NCI-H82 treated with DMSO at 0.1 percent for 48 hours (cell line): ENCODE results near the gene ZNF710.

Experiments
- DNase-seq: peaks from one replicate; lab custom pipeline; 2025; ENCODE audit not compliant: unreplicated experiment; lab: John Stamatoyannopoulos, UW

The ZNF710 gene

DNA sequence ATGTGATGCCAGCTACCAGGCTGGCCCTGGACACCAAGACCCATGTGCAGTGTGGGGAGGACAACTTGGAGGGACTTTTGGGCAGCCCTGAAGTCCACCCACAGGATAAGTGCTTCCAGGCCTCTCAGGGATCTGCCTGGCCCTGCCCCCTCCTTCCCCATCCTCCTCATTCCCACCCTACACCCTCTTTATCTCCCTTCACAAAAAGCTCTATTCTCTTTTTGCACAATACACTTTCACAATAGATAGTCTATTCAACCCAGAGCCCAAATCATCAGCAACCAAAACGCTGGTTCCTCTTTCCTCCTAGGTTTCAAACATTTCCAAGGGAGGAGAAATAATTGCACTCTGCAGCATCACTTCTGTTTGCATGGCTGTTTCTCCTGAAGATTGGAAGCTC, 7.8 kb upstream of the ZNF710 start:
- no peak for DNase-seq

GRCh38 chr15:89997079-89997478, 4.0 kb upstream of the ZNF710 start:
- DNase-seq = no peak

- DNase-seq = peak; percentile 5
Measured at GRCh38 chr15:89998141-89998661, 2.9 kb upstream of the ZNF710 start.

GRCh38 chr15:89998923-89999675, 2.0 kb upstream of the ZNF710 start:
- DNase-seq = no peak

- DNase-seq = peak; percentile 44
Measured at GRCh38 chr15:89999676-90000185, 1.4 kb upstream of the ZNF710 start.

GRCh38 chr15:90000186-90001001, 730 bp upstream of the ZNF710 start:
- peak; percentile 4 for DNase-seq

DNA sequence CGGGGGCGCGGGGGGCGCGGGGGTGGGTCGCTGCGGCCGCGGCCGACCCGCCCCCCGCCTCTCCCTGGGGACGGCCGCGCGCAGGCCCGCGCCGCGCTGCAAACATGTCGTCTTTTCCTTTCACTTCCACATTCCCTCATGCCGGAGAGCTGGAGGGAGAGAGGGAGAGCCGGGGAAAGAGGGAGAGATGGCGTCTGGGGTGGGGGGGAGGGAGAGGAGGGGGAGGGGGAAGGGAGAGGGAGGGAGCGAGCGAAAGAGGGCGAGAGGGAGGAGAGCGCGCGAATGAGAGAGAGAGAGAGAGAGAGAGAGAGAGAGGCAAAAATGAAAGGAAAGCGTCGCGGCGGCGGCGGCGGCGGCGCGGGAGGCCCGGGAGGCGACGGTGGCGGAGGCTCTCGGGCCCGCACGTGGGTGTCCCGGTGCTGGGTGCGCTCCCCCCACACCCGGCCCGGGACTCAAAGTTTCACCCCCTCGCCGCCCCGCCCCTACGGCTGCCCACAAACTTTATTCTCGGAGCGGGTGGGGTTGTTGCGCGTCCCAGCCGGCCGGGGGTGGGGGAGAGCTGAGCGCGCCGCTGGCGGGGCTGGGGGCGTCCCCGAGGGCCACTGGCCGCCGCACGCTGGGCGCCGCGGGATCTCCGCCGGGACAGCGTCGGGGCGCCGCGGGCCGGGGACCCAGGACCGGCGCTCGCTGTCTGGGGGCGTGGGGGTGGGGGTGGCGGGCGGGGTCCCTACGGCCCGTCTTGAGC, 731 bp downstream of the ZNF710 start:
- DNase-seq = no peak

DNA sequence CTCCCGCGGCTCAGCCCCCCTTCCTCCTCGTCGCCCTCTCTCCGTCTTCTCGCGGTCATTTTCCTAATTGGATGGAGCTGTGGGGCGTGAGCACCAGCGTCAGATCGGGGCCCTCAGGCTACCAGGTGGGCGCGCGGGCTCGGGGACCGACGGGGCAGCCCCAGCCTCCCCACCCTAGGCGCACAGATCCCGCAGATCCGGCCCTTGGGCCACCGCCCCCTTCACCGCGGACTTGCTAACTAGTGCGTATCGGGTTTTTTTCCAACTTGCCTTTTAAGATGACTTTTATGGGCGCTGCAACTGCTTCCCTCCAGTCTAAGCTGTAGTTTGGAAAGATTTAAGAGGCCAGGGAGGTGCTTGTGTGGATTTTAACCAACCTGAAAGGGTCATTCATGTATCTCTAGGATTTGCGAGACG, 1.3 kb downstream of the ZNF710 start:
- peak; percentile 39 for DNase-seq

DNA sequence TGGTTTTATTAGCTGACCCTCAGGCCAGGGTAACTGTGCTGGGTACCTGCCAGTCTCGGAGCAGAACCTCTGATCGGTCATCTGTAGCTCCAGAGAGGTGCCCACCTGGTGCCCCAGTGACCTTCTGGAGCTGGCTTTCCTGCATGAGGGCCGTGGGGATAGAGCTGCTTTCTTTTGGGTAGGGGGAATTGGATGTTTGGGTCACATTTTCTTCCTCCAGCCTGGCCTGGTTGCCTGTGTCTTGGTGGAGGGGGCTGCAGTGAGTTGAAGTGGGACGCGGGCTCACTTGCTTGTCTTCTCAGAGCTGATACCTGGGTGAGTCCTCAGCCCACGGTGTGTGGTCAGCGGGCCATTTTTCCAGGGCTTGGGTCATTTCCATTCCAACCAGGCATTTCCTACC, 2.6 kb downstream of the ZNF710 start:
- no peak for DNase-seq

GRCh38 chr15:90004252-90004651, 3.1 kb downstream of the ZNF710 start:
- no peak for DNase-seq

DNA sequence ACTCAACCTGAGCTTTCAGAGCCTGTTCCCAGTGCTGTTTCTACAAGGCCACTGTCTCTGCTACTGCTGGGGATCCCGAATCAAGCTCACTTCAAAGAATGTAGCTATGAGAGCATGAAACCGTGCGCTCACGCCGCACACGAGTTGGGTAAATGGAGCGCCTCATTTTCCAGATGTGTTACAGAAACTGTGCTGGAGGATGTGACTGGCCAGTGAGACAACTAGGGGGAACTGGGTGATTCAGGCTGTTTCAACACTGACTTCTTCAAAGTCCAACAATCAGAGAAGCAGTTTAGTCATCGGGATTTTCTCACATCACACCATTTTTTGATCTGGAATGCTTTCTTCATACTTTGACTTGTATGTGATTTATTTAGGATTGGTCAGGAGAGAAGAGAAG, 3.5 kb downstream of the ZNF710 start:
- DNase-seq = no peak

DNA sequence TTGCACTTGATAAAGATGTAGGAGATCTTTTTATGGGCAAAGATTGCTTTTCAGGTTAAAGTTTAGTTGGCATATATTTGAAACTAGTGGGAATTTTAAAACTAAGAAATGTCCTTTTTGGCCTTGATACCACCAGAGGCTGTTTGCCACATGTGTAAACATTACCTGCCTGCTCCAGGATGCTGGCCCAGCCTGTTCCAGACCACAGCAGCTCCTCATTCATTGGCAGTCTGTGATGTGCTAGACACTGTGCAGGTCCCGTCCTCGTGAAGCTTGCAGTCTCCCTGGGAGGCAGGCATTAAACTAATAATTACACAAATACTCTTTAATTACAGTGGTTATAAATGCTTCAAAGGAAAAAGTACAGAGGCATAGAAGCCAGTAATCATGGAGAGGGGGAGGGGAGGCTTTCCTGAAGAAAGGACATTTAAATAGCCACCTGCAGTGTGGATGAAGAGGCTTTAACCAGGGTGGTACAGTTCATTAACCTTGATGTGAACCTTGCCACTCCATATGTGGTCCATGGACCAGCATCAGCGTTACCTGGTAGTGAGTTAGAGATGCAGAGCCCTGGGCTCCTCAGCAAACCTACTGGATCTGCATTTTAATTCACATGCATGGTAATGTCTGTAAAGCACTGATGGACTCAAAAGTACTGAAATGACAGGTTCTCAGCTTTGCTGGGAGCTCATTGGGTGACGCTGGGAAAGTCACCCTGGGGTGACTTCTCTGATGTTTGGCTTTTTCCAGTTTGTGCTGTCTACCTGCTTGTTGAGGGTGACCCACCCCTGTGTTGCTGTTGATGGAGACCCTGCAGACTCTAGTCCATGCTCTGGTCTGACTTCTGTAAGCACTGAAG, 5.3 kb downstream of the ZNF710 start:
- no peak for DNase-seq

- DNase-seq = no peak
Measured at GRCh38 chr15:90007076-90007460, 5.9 kb downstream of the ZNF710 start.

DNA sequence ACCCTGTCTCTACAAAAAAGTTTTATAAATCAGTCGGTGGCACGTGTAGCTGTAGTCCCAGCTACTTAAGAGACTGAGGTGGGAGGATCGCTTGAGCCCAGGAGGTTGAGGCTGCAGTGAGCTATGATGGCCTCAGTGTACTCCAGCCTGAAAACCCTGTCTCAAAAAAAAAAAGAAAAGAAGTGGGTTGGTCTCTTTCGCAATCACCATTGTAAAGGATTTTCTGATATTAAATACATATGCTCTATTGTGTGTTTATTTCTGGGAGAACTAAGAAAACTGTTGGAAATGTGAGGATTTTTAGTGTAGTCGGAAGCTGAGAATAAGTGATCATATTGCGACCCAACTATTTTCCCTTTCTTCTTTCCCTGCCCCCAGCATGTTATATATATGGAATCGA, 7.5 kb downstream of the ZNF710 start:
- no peak for DNase-seq

- no peak for DNase-seq
Measured at GRCh38 chr15:90009301-90010022, 8.3 kb downstream of the ZNF710 start.

GRCh38 chr15:90011705-90012104, 10.6 kb downstream of the ZNF710 start:
- DNase-seq = no peak

GRCh38 chr15:90013503-90013937, 12.4 kb downstream of the ZNF710 start:
- DNase-seq = no peak

GRCh38 chr15:90015294-90015693, 14.2 kb downstream of the ZNF710 start:
- no peak for DNase-seq

- DNase-seq = no peak
Measured at GRCh38 chr15:90015749-90016148, 14.6 kb downstream of the ZNF710 start.

GRCh38 chr15:90016721-90017120, 15.6 kb downstream of the ZNF710 start:
- no peak for DNase-seq
